Inferior parietal cortex (tissue), 1 donor: ENCODE measurements around the gene RBFA.

Experiments
- DNase-seq: peaks from one replicate; pipeline ENCODE4 v3.0.0-alpha.2; 2016; ENCODE audit errors: extremely low spot score

The RBFA gene

DNA sequence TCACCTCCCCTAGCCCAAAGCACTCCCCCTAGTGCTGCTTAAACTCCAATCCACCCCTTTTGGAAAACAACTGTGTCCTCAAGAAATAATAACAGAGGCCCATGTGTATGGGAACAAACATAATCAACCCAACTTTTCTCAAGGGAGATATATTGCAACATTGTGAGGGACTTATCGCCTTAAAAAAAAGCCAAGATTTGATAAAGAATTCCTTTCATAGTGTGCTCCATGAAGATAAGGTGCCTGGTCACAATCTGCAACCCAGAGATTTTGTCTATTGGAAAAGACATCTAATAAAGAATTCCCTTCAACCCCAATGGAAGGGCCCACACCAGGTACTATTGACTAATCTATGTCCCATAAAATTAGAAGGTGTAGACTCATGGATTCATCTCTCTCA lies 4.5 kb upstream of the RBFA start:
- no peak for DNase-seq

DNA sequence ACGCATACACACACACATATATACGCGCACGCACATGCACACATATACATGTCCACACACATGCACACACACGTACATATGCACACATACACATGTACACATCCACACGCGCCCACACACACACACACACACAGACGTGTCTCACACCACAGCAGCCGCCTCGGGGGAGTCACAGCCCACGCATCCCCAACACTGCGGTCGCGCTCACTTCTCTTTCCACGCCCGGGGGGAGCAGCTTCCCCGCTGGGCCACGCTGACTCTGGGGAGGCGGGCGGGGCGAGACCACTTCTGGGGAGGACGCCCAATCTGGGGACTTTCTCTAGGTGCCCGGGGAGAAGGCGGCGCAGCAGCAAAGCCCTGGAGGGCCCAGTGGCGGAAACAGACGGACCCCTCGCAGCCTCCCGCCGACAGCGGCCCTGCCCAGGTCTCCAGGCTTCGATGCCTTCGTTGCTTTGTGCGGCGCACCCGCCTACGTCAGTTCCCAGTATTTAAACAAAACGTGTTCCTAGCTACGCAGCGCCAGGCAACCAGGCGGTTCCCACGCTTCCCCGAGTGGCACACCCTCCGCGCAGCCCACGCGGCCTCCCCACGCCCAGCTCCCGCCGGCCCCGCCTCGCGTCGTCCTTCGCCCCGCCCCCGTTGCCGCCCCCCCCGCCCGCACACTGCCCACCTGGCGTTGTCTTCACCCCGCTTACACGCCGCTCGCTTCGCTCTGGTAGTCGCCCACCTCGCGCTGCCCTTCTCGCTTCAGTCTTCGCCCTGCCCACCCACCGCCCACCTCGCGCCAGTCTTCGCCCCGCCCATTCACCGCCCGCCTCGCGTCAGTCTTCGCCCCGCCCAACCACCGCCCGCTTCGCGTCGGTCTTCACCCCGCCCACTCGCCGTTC lies 810 bp upstream of the RBFA start:
- peak; percentile 53 for DNase-seq

DNA sequence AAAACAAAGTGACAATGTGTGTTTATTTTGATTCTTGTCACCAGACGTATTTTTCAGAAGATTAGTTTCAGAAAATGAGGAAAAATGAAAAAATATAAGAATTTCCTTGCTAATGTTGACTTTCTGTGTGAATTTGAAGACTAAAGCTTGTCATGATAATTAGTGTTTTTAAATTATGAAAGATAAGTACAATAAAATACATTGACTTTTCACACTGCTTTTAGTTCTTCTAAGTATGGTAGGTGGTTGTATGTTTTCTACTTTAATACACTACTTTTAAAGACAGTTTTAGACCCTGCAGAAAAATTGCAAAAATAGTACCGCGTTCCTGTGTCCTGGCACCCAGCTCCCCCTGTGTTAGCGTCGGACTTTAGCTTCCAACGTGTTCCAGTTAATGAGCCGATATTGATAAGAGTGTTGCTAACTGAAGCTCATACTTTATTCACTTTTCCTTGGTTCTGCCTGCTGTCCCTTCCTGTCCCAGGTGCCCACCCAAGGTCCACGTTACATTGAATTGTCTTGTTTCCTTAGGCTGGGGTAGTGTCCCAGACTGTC lies 695 bp downstream of the RBFA start:
- DNase-seq, result no peak

DNA sequence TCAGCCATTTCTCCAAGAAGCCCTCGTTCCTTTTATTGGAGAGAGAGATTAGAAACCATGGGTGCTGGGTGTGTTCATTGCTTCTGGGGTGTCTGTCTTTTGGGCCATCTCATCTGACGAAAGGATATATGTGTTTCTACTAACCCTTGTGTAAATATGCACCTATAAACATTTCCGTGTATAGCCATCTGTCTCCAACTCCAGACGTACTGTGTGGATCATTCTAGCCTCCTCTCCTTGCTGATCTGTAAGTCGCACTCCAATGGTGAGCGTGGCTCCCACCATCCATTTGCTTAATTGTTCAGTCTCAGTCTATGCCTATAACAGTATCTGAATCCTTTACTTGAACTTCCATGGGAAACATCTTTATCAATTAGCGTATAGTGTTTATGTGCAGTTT lies 1.8 kb downstream of the RBFA start:
- no peak for DNase-seq

DNA sequence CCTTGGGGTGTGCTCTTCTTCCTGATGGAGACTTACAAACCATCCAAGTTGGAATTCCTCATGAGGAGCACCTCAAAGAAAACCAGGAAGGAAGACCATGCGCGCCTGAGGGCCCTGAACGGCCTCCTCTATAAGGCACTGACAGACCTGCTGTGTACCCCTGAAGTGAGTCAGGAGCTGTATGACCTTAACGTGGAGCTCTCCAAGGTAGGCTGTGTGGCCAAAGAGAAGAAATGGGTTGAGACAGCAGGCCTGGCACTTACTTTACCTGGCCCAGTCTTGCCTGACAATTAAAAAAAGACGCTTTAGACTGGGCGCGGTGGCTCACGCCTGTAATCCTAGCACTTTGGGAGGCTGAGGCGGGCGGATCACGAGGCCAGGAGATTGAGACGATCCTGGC lies 3.1 kb downstream of the RBFA start:
- no peak for DNase-seq

DNA sequence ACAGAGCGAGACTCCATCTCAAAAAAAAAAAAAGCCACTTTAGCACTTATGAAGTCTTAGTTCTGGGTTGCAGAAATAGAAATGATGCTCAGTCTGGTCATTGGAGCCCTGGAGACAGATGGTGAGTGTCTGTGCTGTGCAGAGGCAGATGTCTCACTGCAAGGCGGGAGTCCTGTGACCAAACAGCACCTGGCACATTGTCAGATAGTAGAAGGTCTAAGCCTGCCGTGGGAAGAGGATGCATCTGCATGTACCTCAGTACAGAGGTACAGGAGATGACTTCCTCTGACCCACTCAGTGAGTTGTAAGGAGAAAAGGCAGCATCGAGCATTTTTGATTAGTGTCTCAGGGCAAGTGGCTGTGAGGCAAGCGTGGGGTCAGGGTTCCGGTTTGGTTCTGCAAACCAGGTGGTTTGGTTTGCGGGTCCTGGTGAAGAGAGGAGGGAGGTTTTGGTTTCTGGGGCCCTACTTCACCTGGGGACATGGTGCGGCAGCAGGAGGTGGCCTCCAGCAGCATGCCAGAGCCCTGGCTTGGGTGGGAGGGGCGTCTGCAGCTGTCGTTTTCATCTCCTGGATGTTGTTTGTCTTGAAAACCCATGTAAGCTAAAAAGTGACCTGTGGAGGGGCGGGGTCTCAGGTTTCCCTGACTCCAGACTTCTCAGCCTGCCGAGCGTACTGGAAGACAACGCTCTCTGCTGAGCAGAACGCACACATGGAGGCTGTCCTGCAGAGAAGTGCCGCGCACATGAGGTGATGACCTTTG lies 3.8 kb downstream of the RBFA start:
- peak; percentile 13 for DNase-seq

DNA sequence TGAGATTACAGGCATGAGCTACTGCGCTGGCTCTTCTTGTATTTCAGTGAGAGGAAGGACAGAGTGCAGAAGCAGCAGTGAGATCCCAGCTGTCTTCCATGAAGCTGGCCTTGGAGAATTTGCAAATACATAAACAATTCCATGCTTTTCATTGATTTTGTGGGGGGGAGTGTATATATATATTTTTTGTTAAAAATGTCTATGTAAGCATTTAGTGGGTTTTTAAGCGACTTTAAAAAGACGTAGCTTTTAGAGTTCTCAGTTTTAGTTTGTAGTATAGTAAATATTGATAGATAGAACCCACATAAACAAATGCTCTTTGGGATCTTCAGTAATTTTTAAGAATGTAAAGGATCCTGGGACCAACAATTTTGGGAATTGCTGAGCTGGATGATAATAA lies 6.3 kb downstream of the RBFA start:
- DNase-seq, result no peak

DNA sequence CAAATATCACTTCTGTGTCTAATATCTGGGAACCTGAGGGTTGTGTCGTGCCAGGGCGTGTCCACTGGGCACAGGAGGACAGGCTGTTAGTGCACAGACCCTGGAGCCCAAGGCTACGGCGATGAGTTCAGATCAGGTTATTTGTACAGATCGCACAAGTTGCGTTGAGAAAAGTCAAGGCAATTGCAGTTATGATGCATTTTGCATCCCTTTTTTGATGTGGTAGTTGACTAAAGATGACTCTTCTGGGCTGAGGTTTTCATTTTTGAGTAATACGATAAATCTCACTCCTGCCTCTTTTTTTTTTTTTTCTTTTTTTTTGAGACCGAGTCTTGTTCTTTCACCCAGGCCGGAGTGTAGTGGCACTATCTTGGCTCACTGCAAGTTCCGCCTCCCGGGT lies 7.2 kb downstream of the RBFA start:
- no peak for DNase-seq

DNA sequence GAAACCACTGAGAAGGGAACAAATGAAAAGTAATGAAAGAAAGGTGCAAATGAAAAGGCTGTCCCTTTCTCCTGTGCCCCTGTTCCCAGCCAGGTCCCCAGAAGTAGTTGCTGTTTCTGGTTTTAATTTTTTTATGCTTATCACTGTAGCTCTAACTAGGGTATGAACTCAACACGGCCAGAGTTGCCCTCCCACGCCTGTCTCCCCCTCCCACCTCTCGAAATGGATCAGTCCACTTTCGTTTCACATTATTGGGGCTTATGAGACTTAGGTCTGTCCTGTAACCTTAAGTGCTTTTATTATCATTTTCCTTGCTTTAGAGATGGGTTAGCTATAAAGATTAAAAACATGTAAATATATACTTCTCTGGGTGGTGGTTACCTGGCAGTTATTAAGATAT lies 8.6 kb downstream of the RBFA start:
- no peak for DNase-seq

DNA sequence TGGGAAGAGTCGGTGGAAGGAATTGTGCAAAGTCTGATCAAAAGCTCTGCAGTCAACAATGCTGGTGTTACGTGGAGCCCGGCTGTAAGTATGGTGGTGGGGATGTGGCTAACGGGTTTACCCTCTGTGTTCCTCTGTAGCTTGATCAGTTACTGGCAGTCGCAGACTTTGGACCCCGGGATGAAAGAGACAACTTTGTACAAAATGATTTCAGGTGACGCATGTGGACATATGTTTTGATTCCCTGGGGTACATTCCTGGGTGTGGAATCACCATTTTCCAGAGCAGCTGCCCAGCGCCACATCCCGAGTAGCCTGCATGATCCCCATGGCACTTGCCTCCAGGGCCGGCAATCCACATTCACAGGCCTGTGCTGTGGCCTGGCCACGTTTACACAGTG lies 9.8 kb downstream of the RBFA start:
- DNase-seq, result no peak

DNA sequence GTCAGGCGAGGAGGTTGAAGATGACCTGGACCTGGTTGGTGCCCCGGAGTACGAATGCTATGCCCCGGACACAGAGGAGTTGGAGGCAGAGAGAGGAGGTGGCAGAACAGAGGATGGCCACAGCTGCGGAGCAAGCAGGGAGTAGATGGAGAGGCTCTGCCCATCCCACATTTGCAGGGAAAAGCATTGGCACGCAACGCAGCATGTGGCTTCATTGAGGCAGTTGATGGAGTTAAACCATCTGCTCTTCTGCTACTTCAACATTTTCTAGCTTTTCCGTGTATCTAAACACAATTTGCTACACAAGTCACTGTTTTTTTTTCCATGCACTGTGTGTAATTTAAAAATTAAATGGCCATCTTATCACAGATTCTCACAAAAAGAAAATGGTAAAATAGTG lies 11.8 kb downstream of the RBFA start:
- no peak for DNase-seq

DNA sequence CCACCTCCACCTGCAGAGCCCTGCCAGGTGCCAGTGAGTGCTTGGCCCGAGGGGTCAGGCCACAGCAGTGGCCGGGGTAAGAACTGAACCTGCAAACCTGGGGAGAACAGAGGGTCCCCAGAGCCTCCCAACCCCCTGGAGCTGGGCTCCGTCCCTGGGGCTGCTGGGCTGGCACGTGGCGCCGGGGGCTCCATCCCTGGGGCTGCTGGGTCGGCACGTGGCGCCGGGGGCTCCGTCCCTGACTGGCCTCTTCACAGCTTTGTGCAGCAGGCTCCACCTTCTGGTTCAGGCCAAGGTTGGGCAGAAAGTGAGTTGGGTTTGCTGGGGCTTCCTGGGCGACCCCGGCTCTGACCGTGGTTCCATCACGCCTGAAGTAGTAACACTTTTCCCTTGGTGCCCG lies 12.2 kb downstream of the RBFA start:
- DNase-seq, result no peak

DNA sequence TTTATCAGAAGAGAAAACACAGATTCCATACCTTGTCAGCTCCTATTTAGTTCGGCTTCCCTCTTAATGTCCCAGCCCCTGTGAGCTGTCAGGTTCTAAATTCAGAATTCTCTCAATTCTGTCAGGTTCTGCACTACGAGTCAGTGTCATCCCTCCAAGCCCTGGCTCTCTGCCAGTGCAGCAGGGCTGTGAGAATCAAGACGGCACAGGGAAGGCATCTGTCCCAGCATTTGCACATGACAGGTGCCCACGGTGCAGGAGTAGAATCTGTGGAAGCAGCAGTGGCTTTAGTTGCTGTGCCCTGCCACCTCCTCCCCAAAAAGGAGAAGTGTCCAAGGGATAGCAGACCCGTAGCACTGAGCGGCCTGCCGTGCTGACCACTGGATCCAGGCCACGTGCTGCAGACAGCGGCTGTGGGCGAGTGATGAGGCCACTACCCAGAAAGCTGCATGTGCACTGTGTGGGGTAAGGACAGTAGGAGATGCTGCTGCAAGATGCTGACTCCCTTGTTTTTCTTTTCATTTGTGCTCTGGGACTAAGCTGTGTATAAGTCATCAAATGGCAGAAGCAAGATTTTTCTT lies 12.8 kb downstream of the RBFA start:
- DNase-seq, result peak; percentile 7

DNA sequence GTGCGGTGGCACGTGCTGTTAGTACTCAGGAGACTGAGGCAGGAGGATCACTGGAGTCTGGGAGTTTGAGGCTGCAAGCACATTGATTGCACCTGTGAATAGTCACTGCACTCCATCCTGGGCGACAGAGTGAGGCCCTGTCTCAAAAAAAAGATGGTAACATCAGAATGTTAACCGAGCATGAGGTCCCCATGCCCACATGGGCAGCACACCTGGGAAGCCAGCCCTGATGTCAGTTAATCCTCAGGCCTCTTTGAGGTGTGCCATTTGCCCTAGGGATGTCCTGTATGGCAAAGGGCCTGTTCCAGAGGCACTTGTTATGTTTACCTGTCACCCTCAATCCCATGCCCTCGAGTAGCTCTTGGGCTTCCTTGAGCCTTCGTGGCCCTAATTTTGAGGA lies 16.6 kb downstream of the RBFA start:
- no peak for DNase-seq

DNA sequence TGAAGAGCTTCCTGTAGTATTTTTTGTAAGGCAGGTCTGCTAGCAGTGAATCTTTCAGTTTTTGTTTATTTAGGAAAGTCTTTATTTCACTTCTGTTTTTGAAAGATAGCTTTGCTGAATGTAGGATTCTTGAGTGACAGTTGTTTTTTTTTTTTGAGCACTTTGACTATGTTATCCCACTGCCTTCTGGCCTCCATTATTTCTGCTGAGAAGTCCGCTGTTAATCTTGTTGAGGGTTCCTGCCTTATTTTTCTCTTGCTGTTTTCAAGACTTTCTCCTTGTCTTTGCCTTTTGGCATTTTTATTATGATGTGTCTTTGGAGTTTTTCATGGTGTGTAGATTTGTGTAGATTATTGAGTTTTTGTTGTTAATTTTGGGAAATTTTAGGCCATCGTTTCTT lies 21.9 kb downstream of the RBFA start:
- no peak for DNase-seq

DNA sequence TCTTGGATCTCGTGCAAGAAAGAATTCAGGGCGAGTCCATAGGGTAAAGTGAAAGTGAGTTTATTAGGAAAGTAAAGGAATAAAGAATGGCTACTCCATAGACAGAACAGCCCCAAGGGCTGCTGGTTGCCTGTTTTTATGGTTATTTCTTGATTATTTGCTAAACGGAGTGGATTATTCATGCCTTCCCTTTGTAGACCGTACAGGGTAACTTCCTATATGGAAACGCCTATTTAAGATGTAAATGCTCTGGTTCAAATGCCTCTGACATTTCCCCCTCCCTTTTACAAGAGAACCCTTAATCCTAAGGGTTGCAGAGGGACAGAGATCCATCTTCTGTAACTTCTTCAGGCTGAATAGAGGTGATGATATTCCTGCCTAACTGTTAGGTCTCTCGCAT lies 25.7 kb downstream of the RBFA start:
- no peak for DNase-seq

DNA sequence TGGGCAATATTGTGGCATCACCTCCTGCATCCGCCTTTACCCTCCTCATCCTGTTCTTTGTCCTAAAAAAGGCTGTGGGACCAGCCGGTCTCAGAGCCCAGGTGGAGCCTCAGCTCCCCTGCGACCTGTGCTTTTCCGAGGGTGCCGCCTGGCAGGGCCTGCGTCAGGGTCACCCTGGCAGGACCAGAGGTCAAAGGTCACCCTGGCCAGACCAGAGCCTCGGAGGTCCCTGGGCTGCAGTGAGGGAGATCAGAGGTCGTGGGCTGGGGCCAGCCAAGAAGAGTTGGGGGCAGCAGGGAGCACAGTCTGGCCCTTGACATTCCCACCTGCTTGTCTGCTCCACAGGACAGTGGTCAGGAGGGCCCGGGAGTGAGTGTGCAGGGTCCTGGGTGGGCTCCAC lies 31.5 kb downstream of the RBFA start:
- DNase-seq, result no peak

DNA sequence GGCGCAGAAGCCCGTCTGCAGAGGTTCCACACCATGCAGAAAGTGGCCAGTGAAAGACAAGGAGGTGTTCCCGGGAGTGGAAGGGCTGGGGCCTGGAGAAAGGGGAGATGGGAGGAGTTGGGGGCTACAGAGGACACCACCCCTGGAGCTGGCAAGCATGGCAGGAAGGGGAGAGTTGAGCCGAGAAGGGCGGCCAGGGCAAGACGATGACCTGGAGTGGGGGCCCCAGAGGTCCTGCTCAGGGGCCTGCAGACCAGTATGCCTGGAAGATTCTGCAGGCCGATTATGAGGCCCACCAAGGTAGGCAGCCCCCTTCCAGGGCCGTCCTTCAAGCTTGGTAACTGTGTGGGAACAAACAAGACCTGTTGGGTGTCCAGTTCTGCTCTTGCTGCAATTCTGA lies 33.1 kb downstream of the RBFA start:
- DNase-seq, result no peak

DNA sequence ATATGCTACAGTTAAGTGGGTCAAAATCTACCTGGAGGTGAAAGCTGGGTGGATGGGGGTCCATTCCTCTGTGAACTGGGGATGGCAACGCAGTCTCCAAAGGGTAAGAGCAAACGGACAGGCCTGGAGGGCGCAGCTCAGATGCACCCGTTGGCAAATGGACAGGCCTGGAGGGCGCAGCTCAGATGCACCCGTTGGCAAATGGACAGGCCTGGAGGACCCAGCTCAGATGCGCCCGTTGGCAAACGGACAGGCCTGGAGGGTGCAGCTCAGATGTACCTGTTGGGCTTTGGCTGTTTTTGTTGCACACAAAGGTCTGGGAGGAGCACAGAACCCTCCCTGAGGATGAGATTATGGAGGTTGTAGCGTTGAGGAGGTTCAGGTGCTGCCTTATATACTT lies 33.7 kb downstream of the RBFA start:
- no peak for DNase-seq

DNA sequence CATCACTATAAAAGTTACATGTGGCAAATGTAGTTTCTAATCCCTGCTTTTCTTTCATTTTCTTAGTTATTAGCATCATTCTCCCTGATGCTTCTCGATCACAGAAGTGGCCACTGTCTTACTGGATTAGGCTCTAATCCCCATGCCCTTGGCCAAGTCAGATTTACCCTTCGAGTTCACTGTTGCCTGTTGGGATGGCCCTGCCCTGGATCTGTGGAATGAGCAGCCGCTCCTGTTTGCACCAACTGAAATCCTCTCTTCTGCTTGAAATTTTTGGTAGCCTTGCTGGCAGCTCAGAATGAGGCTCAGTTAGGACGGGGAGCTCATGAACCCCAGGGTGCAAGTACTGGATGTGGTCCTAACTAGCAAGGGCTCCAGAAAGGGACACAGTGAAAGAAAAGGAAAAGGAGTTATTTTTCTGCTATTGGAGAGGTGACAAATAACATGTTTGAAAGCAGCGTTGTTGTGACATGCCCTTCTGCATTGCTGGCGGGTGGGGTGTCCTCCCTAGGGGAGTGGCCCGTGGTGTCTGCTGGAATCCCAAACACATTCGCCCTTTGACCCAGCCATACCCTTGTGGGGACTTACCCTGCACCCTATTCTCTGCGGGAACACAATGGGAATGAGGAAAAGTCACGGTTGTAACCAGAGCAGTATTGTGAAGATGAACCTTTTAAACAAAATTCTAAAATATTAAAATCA lies 34.5 kb downstream of the RBFA start:
- DNase-seq, result no peak

DNA sequence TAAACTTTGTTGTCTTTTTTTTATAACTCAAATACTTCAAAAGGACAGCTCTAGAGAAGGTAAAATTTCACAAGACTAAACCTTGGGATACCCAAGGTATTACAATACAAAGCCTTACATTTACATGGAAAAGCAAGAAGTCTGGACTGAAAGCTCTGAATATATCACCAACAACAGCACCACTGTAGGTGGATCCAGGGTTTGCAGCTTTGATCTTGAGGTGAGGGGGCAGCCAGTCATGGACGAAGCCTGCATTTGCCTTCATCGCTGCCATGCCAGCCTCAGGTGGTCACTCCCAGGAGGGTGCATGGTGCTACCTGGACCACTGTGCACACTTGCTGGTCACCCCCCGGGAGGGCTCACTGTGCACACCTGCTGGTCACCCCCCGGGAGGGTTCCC lies 36.6 kb downstream of the RBFA start:
- DNase-seq, result no peak

DNA sequence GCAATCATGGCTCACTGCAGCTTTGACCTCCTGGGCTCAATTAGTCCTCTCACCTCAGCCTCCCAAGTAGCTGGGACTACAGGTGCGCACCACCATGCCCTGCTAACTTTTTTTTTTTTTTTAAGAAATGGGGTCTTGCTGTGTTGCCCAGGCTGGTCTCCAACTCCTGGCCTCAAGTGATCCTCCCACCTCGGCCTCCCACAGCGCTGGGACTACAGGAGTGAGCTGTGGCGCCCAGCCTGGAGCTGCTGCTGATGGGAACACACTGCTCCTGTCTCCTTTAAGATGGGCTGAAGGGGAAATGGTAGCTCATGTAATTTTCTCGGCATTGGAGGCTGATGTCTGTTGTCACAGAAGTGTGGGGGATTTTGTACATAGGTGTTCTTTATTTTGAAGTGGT lies 39.9 kb downstream of the RBFA start:
- no peak for DNase-seq
